NB4 (cell line): ENCODE data around the gene MAPK6.
"Not testable (repeated sequence)": the region's sequence is repeated elsewhere in the genome, so short reads cannot be mapped to it uniquely, and the experiment has no call there.

Experiments
- CTCF ChIP-seq: IDR thresholded peaks from one replicate; pipeline ENCODE4 v1.5.1; 2012; ENCODE audit warnings: low read depth, low read length
- MAX ChIP-seq: IDR thresholded peaks from 2 replicates; pipeline ENCODE4 v1.6.1; 2011; ENCODE audit warnings: low read depth, low read length

- not testable (repeated sequence) for TF ChIP-seq MAX, CTCF
These were observed 77.5 kb downstream of the MAPK6 start for GRCh38 chr15:52096536-52096935.
